Smooth muscle cell (in vitro differentiated cells): ENCODE data around the gene PPM1L. TPM values are rescaled to one million over a fixed set of nuclear protein-coding genes. Genes with fewer than 3 reads are reported as not detected.
"Not testable (repeated sequence)": the region's sequence is repeated elsewhere in the genome, so short reads cannot be mapped to it uniquely, and the experiment has no call there.

ENCODE experiments used
- DNase-seq: peaks from one replicate; lab custom pipeline; 2025; ENCODE audit not compliant: unreplicated experiment; lab: John Stamatoyannopoulos, UW
- H2AFZ ChIP-seq: fragments of 200-600 bp; sonication (generic); 2 replicates; pipeline ENCODE4 v1.6.0; 2016; ENCODE audit warnings: antibody characterized with exemption, low read depth, mild to moderate bottlenecking
- H3F3A ChIP-seq: fragments of 200-600 bp; sonication (generic); 2 replicates; pipeline ENCODE4 v1.6.0; 2017; ENCODE audit warnings: antibody characterized with exemption, low read depth
- H3K27ac ChIP-seq: fragments of 200-600 bp; sonication (generic); 2 replicates; pipeline ENCODE4 v1.5.1; 2016; ENCODE audit warnings: low read depth, mild to moderate bottlenecking
- H3K27me3 ChIP-seq: fragments of 200-600 bp; sonication (generic); 2 replicates; pipeline ENCODE4 v1.6.1; 2016; ENCODE audit warnings: low read depth, mild to moderate bottlenecking
- H3K36me3 ChIP-seq: fragments of 200-600 bp; sonication (generic); 2 replicates; pipeline ENCODE4 v1.5.1; 2016; ENCODE audit warnings: low read depth
- H3K4me1 ChIP-seq: fragments of 200-600 bp; sonication (generic); 2 replicates; pipeline ENCODE4 v1.5.1; 2016; ENCODE audit warnings: low read depth
- H3K4me2 ChIP-seq: fragments of 200-600 bp; sonication (generic); 2 replicates; pipeline ENCODE4 v1.6.0; 2016; ENCODE audit warnings: mild to moderate bottlenecking
- H3K4me3 ChIP-seq: fragments of 200-600 bp; sonication (generic); 2 replicates; pipeline ENCODE4 v1.5.1; 2016; ENCODE audit warnings: mild to moderate bottlenecking
- H3K79me2 ChIP-seq: fragments of 200-600 bp; sonication (generic); 2 replicates; pipeline ENCODE4 v1.6.0; 2016; ENCODE audit warnings: low read depth, mild to moderate bottlenecking
- H3K9ac ChIP-seq: fragments of 200-600 bp; sonication (generic); 2 replicates; pipeline ENCODE4 v1.6.0; 2016; ENCODE audit warnings: low read depth
- H3K9me3 ChIP-seq: fragments of 200-600 bp; sonication (generic); replicated peaks from 2 replicates; pipeline ENCODE4 v1.5.1; 2016; ENCODE audit warnings: low read depth
- H4K20me1 ChIP-seq: fragments of 200-600 bp; sonication (generic); 2 replicates; pipeline ENCODE4 v1.6.0; 2016; ENCODE audit warnings: low read depth
- WGBS: methylation state at CpG from one replicate; pipeline ENCODE4 v1.1.7; 2016; ENCODE audit warnings: low lambda C conversion rate; 5-methylcytosine and 5-hydroxymethylcytosine counted together
- polyA plus RNA-seq: library from polyadenylated mRNA; unstranded; fragments of >200 nt; fragmentation: Nextera tagmentation; extraction: Ambion mirVana; gene quantifications from 2 replicates; pipeline ENCODE4 v1.2.1, GENCODE V29; 2016
- total RNA-seq: library from RNA; depleted of rRNA; stranded (reverse); fragments of >200 nt; gene quantifications from 2 replicates; pipeline ENCODE4 v1.2.3, GENCODE V29; 2014
- TF ChIP-seq, protein P1 (sequence below): fragments of 200-600 bp; sonication (generic); IDR thresholded peaks from 2 replicates; pipeline ENCODE4 v1.5.1; 2017; ENCODE audit warnings: borderline replicate concordance, mild to moderate bottlenecking, antibody characterized with exemption; ENCODE audit not compliant: insufficient read depth, poor library complexity, severe bottlenecking

PPM1L gene
- total RNA-seq (1.9 and 2.2 TPM in 2 replicates), polyA plus RNA-seq (0.14 and 1.2 TPM in 2 replicates)

DNA sequence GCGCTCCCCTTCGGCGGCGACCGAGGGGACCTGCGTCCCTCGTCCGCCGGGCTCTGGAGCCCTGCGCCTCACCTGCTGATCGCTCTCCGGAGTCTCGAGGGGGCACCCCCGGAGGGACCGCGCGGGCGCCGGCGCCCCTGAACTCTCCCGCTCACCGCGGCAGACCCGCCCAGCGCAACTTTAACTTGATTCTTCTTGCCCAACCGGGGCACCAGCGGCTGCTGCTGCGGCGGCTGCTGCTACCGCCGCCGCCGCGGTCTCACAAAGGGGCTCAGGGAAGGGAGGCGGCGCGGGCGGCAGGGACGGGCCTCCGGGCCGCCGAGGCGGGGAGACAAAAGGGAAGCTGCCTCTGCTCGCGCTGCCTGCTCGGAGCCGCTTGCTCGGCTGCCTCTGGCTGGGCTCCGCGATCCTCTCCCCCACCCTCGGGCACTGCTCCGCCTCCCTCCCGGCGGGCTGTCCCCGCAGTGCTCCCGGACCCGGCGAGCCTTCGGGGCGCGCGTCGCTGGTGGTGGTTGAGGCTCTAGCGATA, at the start of gene PPM1L:
Gene PPM1L (plus strand): TSS at position 456 of the 529 bp plus-strand sequence.
- Histone ChIP-seq H4K20me1 (no peaks in the 10 kb centered on the region), H3K9ac (peak within 1 kb of the TSS; percentile 14), H3K79me2 (no peaks in the 10 kb centered on the region), H3K4me1 (peaks cover 10% of the 10 kb centered on the region), H3K27ac (peak within 1 kb of the TSS; percentile 47), H3K4me3 (peak within 1 kb of the TSS; percentile 61), H3K36me3 (no peaks in the 10 kb centered on the region), H3K4me2 (peak within 1 kb of the TSS; percentile 90), H3K27me3 (peaks cover 54% of the 10 kb centered on the region), H3F3A (no peaks in the 10 kb centered on the region), H2AFZ (peak within 1 kb of the TSS; percentile 90), H3K9me3 (no peaks in the 10 kb centered on the region)
- peak; percentile 31 for DNase-seq
- TF ChIP-seq, protein P1, sequence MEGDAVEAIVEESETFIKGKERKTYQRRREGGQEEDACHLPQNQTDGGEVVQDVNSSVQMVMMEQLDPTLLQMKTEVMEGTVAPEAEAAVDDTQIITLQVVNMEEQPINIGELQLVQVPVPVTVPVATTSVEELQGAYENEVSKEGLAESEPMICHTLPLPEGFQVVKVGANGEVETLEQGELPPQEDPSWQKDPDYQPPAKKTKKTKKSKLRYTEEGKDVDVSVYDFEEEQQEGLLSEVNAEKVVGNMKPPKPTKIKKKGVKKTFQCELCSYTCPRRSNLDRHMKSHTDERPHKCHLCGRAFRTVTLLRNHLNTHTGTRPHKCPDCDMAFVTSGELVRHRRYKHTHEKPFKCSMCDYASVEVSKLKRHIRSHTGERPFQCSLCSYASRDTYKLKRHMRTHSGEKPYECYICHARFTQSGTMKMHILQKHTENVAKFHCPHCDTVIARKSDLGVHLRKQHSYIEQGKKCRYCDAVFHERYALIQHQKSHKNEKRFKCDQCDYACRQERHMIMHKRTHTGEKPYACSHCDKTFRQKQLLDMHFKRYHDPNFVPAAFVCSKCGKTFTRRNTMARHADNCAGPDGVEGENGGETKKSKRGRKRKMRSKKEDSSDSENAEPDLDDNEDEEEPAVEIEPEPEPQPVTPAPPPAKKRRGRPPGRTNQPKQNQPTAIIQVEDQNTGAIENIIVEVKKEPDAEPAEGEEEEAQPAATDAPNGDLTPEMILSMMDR: no peak
- 0% methylated on average over 26 of the region's 64 CpGs for whole genome bisulfite sequencing

- TF ChIP-seq, protein P1: peak; percentile 53
- DNase-seq: no peak
- no peaks in the 10 kb centered on the region for H4K20me1 ChIP-seq
- H3K27ac ChIP-seq: no peak overlapping the region
- peaks cover 5% of the 10 kb centered on the region for H3K27me3 ChIP-seq
- no peak overlapping the region for H3K9ac ChIP-seq
- WGBS: 39% methylated on average over 4 of the region's 4 CpGs
- H3K9me3 ChIP-seq: no peaks in the 10 kb centered on the region
- H3K79me2 ChIP-seq: no peaks in the 10 kb centered on the region
- H3K36me3 ChIP-seq: no peaks in the 10 kb centered on the region
- no peak overlapping the region for H2AFZ ChIP-seq
- no peak overlapping the region for H3K4me2 ChIP-seq
- H3F3A ChIP-seq: no peaks in the 10 kb centered on the region
- no peak overlapping the region for H3K4me3 ChIP-seq
- H3K4me1 ChIP-seq: peaks cover 10% of the 10 kb centered on the region
These were observed 48.7 kb upstream of the PPM1L start for GRCh38 chr3:160707187-160707794.

DNA sequence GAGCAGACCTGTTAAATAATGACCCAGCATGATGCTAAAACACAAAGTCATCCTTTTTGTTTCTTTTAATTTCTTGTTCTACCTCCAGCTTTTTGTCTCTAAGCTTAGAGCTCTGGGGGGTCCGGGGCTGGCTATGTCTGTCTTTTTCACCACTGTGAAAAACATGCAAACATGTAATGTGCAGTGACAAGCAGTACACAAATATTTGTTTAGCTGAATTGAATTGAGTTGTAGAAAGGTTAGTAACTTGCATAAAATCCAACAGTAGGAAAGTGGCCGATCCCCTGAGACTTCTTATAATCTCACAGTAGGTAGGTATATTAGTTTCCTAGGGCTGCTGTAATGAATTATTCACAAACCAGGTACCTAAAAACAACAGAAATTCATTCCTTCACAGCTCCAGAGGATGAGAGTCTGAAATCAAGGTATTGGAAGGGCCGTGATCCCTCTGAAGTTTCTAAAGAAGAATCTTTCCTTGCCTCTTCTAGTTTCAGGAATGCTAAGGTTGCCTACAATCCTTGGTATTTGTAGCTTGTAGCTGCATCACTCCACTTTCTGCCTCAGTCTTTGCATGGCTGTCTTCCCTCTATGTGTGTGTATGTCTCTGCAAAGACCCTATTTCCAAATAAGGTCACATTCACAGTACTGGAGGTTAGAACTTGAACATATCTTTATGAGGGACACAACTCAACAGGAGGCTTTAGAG, 46.4 kb upstream of the PPM1L start:
- Histone ChIP-seq H4K20me1 (no peaks in the 10 kb centered on the region), H3F3A (no peaks in the 10 kb centered on the region), H3K36me3 (no peaks in the 10 kb centered on the region), H3K9me3 (no peaks in the 10 kb centered on the region), H3K4me1 (peaks cover 10% of the 10 kb centered on the region), H3K27me3 (peaks cover 5% of the 10 kb centered on the region), H3K4me2 (no peak overlapping the region), H3K79me2 (no peaks in the 10 kb centered on the region), H2AFZ (no peak overlapping the region), H3K9ac (no peak overlapping the region), H3K4me3 (no peak overlapping the region), H3K27ac (no peak overlapping the region)
- WGBS: 86% methylated on average over 3 of the region's 3 CpGs
- TF ChIP-seq, protein P1: no peak
- DNase-seq: no peak

DNA sequence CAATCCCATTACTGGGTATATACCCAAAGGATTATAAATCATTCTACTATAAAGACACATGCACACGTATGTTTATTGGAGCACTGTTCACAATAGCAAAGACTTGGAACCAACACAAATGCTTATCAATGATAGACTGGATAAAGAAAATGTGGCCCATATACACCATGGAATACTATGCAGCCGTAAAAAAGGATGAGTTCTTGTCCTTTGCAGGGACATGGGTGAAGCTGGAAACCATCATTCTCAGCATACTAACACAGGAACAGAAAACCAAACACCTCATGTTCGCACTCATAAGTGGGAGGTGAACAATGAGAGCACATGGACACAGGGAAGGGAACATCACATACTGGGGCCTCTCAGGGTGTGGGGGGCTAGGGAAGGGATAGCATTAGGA, 42.9 kb upstream of the PPM1L start:
- not testable (repeated sequence) for H3K27me3 ChIP-seq
- WGBS: 89% methylated on average over 3 of the region's 3 CpGs

More for the DNA sequence above, 42.9 kb upstream of the PPM1L start:
- not testable (repeated sequence) for H3K4me2 ChIP-seq, H3K9ac ChIP-seq, H3K4me3 ChIP-seq, H3K36me3 ChIP-seq, H2AFZ ChIP-seq, DNase-seq, H4K20me1 ChIP-seq, H3K9me3 ChIP-seq, H3K4me1 ChIP-seq, H3K79me2 ChIP-seq, H3K27ac ChIP-seq, H3F3A ChIP-seq
